IPS-18a (cell line): ENCODE measurements around the gene OBSCN.
"Not testable (repeated sequence)": the region's sequence is repeated elsewhere in the genome, so short reads cannot be mapped to it uniquely, and the experiment has no call there.

Experiments used
- H3K27ac ChIP-seq: one replicate; pipeline ENCODE4 v1.5.1; 2013; ENCODE audit warnings: low read length
- H3K27me3 ChIP-seq: one replicate; pipeline ENCODE4 v1.6.1; 2013; ENCODE audit warnings: mild to moderate bottlenecking, low read length; ENCODE audit not compliant: control insufficient read depth, insufficient read depth
- H3K36me3 ChIP-seq: one replicate; pipeline ENCODE4 v1.6.1; 2013; ENCODE audit warnings: low read depth, low read length; ENCODE audit not compliant: control insufficient read depth
- H3K4me1 ChIP-seq: one replicate; pipeline ENCODE4 v1.6.1; 2013; ENCODE audit warnings: low read depth, low read length; ENCODE audit not compliant: control insufficient read depth
- H3K4me3 ChIP-seq: one replicate; pipeline ENCODE4 v1.5.1; 2013; ENCODE audit warnings: low read length
- H3K9ac ChIP-seq: one replicate; pipeline ENCODE4 v1.6.1; 2013; ENCODE audit warnings: mild to moderate bottlenecking, low read length, moderate library complexity
- H3K9me3 ChIP-seq: one replicate; pipeline ENCODE4 v1.6.1; 2013; ENCODE audit warnings: low read depth, low read length; ENCODE audit not compliant: control insufficient read depth

The OBSCN gene

DNA sequence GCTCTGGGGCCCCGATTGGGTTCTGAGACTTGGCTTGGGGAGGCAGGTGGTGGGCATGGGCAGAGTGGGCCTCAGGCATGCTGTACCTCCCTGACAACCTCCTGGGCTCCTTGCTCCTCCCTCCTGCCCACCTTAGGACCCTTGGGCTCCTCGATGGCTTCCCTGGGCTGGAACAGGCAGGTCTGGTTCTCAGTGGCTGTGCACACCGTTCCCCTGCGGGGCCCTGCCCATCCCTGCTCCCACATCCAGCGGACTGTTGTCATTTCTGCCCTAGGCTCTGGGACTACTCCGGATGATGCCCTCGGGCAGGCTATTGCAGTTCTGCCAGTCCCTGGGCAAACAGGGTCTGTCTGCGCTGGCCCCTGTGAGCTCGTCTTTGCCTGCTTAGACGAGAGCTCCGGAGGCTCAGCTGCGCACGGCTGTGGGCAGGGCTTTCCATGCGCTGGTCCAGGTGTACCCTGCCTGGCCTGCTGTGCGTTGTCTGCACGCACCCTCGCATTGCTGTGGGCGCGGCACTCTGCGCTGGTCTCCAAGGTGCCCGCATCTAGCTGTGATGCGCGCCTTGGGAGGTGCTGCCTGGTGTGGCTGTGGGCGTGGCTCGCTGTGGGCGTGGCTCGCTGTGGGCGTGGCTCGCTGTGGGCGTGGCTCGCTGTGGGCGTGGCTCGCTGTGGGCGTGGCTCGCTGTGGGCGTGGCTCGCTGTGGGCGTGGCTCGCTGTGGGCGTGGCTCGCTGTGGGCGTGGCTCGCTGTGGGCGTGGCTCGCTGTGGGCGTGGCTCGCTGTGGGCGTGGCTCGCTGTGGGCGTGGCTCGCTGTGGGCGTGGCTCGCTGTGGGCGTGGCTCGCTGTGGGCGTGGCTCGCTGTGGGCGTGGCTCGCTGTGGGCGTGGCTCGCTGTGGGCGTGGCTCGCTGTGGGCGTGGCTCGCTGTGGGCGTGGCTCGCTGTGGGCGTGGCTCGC, 34.0 kb upstream of the OBSCN start:
- H3K9ac ChIP-seq, H3K4me1 ChIP-seq, H3K27ac ChIP-seq, H3K36me3 ChIP-seq, H3K4me3 ChIP-seq, H3K27me3 ChIP-seq, H3K9me3 ChIP-seq: not testable (repeated sequence)

DNA sequence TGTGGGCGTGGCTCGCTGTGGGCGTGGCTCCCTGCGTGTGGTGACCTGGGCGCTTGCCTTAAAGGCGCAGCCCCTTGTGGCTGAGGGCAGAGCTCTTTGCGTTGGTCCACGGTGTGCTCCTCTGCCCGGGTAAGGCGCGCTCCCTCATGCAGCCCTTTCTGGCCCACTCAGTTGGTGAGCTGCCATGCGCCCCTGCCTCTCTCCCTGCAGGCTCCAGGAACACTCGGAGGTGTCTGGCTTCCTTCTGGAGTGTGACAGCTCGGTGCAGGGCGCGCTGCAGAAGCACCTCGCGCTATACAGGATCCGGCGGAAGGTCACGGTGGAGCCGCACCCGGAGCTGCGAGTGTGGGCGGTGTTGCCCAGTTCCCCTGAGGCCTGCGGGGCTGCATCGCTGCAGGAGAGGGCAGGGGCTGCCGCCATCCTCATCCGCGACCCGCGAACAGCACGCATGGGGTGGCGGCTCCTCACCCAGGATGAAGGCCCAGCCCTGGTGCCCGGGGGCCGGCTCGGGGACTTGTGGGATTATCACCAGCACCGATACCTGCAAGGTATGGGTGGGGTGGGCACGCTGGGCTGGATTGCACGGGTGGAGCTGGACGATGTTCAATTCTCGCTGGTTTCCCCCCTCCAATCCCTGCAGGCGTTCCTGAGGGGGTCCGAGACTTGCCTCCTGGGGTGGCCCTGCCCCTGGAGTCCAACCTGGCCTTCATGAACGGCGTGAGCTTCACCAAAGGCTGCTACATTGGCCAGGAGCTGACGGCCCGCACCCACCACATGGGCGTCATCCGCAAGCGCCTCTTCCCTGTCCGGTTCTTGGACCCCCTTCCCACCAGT, 33.1 kb upstream of the OBSCN start:
- Histone ChIP-seq H3K36me3 (no peaks in the 10 kb centered on the region), H3K4me3 (no peak overlapping the region), H3K9me3 (no peaks in the 10 kb centered on the region), H3K4me1 (no peaks in the 10 kb centered on the region), H3K9ac (no peak overlapping the region), H3K27ac (no peak overlapping the region), H3K27me3 (no peaks in the 10 kb centered on the region)

DNA sequence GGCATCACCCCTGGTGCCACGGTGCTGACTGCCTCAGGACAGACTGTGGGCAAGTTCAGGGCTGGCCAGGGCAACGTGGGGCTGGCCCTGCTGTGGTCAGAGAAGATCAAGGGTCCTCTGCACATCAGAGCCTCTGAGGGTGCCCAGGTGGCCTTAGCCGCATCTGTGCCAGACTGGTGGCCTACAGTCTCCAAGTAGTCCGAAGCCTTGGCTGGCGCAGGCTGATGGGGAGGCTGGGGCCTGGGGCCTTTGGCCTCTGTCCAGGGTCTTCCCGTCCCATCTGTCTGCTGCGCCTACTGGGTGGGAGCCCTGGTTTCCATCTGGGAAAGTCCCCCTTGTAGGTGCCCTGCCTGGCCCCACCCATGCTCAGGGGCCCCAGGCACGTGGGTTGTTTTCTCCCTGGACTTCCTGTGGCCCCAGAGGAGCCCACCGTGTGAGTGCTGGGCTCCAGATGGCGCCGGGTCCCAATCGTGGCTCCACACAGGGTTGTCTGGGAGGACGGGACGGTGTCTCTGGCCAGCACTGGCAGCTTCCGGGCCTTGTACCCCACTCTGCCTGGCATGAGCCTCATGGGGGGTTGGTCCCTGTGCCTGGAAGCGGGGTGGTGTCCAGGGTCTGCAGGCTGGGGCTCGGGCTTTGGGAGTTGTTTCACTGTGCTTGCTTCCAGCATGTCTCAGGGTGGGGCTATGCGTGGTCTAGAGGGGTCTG, 32.4 kb upstream of the OBSCN start:
- Histone ChIP-seq H3K4me1 (no peaks in the 10 kb centered on the region), H3K27me3 (no peaks in the 10 kb centered on the region), H3K9me3 (no peaks in the 10 kb centered on the region), H3K27ac (no peak overlapping the region), H3K9ac (no peak overlapping the region), H3K4me3 (no peak overlapping the region), H3K36me3 (no peaks in the 10 kb centered on the region)

DNA sequence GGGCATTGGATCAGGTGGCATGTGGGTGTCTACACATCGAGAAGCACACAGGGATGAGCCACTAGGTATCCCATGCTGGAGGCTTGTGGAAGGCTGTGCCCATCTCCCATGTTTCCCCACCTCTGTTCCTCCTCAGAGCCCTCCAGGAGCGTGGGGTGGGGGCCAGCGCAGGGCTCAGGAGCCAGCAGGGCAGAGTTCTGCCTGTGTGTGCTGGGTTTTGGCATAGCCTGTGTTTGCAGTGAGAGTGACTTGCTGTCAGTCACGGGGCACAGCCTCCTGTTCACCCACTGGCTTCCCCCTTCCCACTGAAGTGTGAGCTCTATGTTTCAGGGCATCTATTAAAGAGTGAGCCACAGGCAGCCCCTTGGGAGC, 31.8 kb upstream of the OBSCN start:
- no peaks in the 10 kb centered on the region for H3K9me3 ChIP-seq
- no peaks in the 10 kb centered on the region for H3K36me3 ChIP-seq
- H3K4me1 ChIP-seq, result no peaks in the 10 kb centered on the region

DNA sequence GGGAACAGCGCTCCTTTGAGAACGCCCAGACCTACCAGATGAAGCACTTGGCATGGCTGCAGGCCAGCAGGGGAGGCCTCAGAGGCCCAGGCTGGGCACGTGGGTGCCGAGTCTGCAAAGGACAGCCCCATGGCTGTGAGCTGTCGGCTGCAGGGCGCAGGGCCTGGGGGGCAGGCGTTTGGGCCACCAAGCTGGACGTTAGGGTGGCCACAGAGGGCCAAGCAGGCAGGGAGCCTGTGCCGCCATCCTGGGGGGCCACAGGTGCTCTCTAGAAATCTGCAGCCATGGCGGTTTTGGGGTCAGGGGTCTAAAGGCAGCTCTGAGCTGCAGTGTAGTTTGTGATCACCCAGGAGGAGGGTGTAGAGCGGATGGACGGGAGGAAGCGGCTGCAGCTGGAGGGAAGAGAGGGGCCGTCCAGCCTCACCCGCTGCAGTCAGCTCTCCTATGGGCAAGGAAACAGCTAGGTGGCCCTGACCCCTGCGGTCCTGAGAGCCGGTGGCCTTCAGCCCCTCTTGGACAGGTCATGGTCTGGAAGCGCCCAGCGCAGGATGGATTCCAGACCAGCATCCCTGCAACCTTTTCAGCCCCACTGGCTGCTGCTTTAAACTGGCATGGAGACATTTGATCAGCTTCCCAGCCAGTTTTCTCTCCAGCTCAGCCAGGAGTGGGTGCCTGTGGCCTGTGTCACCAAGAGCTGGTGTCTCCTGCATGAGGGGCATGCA, 31.2 kb upstream of the OBSCN start:
- no peak overlapping the region for H3K4me3 ChIP-seq
- no peaks in the 10 kb centered on the region for H3K27me3 ChIP-seq
- H3K36me3 ChIP-seq, result no peaks in the 10 kb centered on the region
- H3K27ac ChIP-seq, result no peak overlapping the region
- no peaks in the 10 kb centered on the region for H3K4me1 ChIP-seq
- no peak overlapping the region for H3K9ac ChIP-seq
- H3K9me3 ChIP-seq, result no peaks in the 10 kb centered on the region

More for the DNA sequence above, 31.8 kb upstream of the OBSCN start:
- Histone ChIP-seq H3K27ac (no peak overlapping the region), H3K9ac (no peak overlapping the region), H3K4me3 (no peak overlapping the region), H3K27me3 (no peaks in the 10 kb centered on the region)

DNA sequence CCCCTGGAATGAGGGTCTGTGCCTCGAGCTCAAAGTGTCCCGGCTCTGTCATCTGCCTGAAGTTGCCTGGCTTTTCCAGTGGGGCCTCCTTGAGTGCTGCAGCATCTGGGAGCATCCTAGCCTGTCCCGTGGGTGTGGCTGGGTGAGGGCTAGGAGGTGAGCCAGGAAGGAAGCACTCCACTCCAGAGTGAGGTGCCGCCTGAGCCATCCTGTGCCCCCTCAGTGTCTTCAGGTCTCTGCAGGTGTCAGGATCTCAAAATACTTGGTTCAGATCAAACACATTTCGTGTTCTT, 30.7 kb upstream of the OBSCN start:
- H3K9ac ChIP-seq, result no peak overlapping the region

DNA sequence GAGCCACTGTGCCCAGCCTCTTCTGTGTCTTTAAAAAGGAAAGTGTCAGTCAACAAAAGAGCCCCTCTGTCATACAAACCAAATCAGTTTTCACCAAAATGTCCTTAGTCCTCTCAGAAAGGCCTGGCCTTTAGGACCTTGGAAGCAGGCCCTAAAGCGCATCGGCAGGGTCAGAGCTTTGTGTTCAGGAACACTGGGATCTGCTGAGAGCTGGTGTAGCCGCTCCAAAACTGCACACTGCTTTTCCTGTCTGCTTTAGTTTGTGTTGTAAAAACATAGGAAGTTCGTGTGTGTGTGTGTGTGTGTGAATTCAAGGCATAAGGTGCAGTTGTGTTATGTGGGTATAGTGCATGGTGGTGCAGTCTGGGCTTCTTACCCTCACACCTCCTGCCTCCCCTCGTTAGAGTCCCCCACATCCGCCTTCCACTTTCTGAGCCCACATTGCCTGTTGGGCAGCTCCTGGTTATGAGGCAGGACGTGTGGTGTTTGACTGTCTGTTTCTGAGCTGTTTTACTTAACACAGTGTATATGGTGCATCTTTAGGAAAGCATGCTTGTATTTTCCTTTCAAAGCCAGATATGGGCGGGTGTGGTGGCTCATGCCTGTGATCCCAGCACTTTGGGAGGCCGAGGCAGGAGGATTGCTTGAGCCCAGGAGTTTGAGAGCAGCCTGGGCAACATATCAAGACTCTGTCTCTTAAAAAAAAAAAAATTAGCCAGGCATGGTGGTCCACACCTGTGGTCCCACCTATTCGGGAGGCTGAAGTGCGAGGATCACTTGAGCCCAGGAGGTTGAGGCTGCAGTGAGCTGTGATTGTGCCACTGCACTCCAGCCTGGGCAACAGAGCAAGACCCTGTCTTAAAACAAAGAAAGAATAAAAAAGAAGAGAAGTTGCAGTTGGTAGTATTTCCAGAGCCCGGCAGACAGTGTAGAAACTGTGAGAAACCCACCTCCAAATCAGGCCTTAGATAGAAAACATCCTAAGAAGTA, 29.8 kb upstream of the OBSCN start:
- Histone ChIP-seq H3K4me3 (no peak overlapping the region), H3K27me3 (no peaks in the 10 kb centered on the region), H3K4me1 (no peaks in the 10 kb centered on the region), H3K36me3 (no peaks in the 10 kb centered on the region), H3K9ac (no peak overlapping the region), H3K9me3 (no peaks in the 10 kb centered on the region), H3K27ac (no peak overlapping the region)

More for the DNA sequence above, 30.7 kb upstream of the OBSCN start:
- Histone ChIP-seq H3K36me3 (no peaks in the 10 kb centered on the region), H3K4me3 (no peak overlapping the region), H3K27me3 (no peaks in the 10 kb centered on the region), H3K9me3 (no peaks in the 10 kb centered on the region), H3K4me1 (no peaks in the 10 kb centered on the region), H3K27ac (no peak overlapping the region)

DNA sequence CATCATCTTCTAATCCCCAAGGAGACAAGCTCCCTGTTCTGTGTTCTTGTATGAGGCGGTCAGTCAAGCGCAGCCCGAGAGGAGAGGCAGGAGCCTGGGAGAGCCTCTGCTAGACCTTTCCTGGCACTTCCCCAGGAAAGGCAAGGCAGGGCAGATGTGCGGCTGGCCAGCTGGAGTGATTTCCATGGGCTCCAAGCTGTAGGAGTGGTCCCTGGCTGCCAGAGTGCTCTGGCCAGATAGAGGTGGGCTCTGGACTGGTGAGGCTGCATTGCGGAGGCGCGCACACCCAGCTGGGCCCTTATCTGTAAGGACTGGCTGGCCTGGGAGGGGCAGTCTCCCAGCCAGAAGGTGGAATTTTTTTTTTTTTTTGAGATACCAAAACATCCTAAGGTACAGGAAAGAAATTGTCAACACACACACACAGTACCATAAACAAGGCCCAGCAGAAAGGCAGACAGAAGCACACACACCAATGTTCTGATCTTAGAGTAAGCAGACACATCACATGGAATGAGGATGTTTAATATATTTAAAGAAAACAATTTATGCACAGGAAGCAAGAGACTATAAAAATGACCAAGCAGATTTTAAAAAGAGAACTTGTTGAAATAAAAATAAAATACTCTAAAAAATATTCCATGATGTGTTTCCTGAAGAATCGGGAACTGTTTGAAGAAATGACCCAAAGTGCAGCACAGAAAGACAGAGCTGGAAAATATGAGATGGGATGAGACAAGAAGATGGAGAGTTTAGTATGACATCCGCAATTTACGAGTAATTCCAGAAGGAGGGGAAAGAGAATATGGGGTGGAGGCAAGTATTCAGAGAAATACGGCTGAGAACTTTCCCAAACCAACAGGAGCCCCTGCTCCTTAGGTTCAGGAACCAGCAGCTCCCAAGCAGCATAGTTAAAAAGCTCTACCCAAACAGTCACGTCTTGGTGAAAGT, 28.8 kb upstream of the OBSCN start:
- Histone ChIP-seq H3K9ac (no peak overlapping the region), H3K4me3 (no peak overlapping the region), H3K27ac (no peak overlapping the region)

DNA sequence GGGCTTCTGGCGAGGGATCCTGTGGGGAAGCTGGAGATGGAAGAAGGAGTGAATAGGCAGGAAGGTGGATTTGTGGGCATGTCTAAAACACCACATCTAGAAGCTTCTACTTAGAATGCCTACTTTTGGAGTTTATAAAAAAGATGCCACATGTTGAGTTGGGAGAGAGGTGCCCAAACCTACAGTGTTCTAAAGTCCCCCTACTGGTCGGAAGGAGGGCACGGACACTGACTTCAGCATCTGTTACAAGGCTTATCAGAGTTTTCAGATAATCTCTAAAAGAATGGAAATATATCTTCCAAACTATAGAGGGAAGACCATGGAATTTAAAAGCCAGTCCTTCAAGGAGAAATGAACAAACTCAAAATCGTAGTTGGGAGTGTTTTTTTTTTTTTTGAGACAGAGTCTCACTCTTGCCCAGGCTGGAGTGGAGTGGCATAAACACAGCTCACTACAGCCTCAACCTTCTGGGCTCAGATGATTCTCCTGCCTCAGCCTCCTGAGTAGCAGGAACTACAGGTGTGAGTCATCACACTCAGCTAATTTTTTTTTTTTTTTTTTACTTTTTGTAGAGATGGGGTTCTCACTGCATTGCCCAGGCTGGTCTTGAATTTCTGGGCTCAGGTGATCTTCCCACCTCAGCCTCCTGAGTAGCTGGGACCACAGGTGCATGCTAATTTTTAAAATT, 27.4 kb upstream of the OBSCN start:
- Histone ChIP-seq H3K27me3 (no peaks in the 10 kb centered on the region), H3K36me3 (no peaks in the 10 kb centered on the region), H3K4me1 (no peaks in the 10 kb centered on the region), H3K27ac (no peak overlapping the region), H3K9ac (no peak overlapping the region), H3K9me3 (no peaks in the 10 kb centered on the region), H3K4me3 (no peak overlapping the region)

More for the DNA sequence above, 28.8 kb upstream of the OBSCN start:
- no peaks in the 10 kb centered on the region for H3K9me3 ChIP-seq
- no peaks in the 10 kb centered on the region for H3K27me3 ChIP-seq
- H3K36me3 ChIP-seq, result no peaks in the 10 kb centered on the region
- no peaks in the 10 kb centered on the region for H3K4me1 ChIP-seq
